GM19240 (cell line): ENCODE measurements around the gene MUC13.
A peak's percentile ranks its signal among the peaks of the same experiment; 100 is the strongest.

Experiments used
- DNase-seq: peaks from one replicate; pipeline ENCODE4 v3.0.0; 2011; ENCODE audit warnings: low spot score; ENCODE audit not compliant: insufficient read length

The MUC13 gene

DNA sequence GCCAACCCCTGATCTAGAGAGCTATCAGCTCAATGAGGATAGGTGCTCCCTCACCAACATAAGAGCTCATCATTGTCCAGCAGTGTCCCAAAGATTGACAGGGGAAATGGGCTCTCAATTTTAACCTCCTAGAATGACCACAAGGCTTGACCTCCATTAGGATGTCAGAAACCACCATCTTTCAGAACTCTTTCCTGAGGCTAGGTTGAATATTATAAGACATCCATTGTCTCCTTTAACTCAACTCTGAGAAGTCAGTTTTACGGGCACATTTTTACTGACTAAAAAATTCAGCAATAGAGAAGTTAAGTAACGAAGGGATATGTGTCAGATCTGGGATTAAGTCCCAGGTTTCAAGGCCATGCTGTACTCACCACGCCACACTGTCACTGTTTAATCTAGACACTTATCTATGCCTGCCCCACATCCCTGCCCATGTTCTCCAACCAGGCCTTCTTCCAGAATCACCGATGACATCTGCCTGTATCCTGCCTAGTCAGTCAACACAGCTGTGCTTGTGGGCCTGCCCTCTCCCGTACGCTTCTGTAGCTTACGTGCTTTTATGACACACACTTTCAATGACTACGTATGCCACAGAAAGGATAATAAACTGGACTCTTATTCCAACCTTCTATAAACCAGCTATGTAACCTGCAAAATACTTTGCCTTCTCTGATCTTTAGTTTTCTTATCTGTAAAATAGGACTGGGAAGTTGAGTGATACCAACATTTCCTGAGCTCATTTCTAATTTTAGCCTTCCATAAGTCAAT lies 17.1 kb upstream of the MUC13 start:
- DNase-seq = no peak

- no peak for DNase-seq
Measured at GRCh38 chr3:124950026-124950425, 15.5 kb upstream of the MUC13 start.

DNA sequence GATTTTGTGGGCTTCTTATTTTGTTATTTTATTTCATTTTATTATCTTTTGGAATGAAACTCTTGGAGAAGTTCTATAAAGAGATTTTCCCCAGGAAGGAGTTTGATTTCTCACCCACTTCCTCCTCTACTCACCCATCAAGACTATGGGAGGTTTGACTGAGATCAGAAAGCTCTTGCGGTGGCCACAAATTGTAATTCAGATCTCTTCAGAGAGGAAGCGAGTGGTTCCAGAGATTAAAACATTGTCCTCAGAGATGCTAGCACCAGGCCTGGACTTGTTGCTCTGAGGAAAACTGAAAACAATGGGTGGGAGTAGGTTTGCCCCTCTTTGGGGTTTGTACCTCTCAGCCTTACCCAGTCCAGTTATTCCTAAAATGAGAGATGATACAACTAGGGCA lies 8.1 kb upstream of the MUC13 start:
- DNase-seq = no peak

GRCh38 chr3:124941771-124942170 lies 7.2 kb upstream of the MUC13 start:
- DNase-seq = no peak

GRCh38 chr3:124939661-124940060 lies 5.1 kb upstream of the MUC13 start:
- DNase-seq = no peak

DNA sequence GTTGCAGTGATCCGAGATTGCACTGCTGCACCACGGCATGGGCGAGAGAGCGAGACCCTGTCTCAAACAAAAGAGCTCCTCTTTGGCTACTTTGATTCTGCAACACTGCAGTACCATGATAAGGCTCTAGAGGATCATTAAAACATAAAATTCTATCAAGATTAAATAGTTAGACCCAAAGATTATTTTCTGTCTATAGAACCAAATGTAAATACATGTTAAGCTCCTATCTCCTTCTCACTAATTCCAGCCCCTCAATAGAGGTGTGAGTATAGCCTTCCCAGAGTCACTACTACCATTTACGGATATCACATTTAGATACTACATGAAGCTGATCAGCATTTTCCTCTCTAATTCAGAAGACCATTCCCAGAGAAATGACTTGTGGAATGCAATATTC lies 4.3 kb upstream of the MUC13 start:
- DNase-seq = no peak

DNA sequence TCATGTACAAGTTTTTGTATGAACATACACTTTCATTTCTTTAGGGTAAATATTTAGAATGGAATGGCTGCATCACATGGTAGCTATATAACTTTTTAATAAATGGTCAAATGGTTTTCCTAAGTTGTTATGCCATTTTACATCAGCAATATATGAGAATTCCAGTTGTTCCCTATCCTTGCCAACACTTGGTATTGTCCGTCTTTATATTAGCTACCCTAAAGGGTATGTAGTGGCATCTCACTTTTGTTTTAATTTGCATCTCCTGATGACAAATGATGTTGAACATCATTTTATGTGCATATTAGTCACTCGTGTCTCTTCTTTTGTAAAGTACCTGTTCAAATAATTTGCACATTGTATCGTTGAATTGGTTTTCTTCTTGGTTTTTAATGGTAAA lies 2.5 kb upstream of the MUC13 start:
- no peak for DNase-seq

DNA sequence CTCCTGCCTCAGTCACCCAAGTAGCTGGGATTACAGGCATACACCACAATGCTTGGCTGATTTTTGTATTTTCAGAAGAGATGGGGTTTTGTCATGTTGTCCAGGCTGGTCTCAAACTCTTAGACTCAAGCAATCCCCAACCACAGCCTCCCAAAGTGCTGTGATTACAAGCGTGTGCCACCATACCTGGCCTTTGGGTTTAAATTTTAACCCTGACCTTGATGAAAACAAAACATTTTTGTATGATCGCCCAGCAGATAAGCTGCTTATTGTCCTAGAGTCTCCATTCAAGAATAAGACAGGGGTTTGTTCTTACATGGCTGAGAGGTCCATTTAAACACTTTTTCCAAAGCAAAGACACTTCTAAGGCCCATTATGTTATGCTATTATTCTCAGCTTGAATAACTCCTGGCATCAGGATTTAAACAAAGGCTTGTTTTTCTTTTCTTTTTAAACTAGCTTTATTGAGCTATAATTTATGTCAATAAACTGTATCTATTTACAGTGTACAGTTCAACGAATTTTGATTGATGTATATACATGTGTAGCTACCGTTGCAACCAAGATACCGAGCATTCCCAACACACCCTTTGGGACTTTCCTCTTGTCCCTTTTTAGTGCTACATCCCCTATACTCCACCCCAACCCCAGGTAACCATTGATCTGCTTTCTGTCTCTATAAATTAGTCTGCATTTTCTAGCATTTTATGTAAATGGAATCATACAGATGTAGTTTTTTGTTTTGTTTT lies 1.4 kb upstream of the MUC13 start:
- no peak for DNase-seq

GRCh38 chr3:124935264-124935663 lies 713 bp upstream of the MUC13 start:
- no peak for DNase-seq

- DNase-seq = no peak
Measured at GRCh38 chr3:124928333-124929202, 6.0 kb downstream of the MUC13 start.

- DNase-seq = peak; percentile 16
Measured at GRCh38 chr3:124927574-124928045, 6.9 kb downstream of the MUC13 start.

DNA sequence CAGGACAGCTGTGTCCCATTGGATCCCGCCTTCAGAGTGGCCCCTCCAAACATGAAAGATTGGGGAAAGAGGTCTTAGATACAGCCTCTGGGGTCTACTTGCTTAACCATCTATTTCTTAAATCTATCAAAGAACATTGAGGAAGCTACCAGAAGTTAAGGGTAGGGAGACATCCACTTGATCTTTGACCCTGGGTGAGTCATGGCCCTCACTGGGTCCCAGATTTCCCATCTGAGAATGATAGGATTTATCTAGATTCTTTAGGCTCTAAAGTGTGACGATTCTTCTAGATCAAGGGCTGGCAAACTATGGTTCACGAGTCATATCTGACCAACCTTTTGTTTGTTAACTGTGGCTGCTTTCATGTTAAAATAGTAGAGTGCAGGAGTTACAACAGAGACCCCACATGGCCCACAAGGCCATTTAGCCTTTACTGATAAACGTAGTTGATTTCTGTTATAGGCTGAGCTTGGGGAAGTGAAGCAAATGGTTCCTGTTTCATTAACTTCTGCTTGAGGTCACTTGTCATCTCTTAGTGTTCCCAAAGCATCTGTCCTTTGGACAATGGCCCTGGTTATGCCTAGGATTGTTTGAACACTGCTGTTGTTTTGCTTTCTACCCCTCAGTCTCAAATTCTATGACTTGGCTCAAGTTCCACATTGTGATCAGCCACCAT lies 8.0 kb downstream of the MUC13 start:
- DNase-seq = no peak

- no peak for DNase-seq
Measured at GRCh38 chr3:124924741-124925140, 9.8 kb downstream of the MUC13 start.

DNA sequence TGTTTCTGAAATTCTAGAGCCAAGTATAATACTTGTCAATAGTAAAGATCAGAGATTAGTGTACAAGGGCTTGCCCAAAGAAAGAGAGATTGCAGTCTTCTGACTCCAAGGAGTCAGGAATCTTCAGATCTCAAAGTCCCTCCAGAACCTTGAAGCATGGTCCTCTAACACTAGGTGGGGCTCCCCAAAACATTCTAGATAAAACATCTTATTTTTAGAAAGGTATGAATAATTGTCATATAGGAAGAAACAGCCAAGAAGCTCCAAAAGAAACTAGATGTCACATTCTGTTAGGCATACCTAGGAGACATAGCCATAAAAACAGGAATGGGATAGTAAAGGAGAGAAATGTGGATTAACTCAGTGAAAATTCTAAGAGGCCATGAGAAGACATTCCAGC lies 10.7 kb downstream of the MUC13 start:
- no peak for DNase-seq

- DNase-seq = no peak
Measured at GRCh38 chr3:124920718-124921117, 13.8 kb downstream of the MUC13 start.

DNA sequence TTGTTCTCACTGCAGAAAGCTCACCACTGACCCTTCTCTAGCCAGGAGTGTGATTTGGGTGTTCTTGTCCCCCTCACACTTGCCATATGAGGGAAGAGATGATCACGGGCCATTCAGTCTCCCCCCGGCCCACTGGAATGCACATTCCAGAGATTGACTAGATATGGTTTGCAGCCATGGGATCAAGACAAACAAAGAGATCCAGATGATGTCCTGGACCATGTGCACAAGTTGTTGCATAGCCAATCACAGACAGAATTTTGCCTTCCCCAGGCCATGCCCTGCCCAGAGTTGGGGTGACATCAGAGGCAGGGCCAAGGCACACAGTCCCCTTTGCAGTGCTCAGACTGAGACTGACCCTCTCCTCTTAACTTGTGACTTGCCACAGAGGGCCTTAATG lies 14.8 kb downstream of the MUC13 start:
- DNase-seq = no peak

- DNase-seq = no peak
Measured at GRCh38 chr3:124918524-124918923, 16.0 kb downstream of the MUC13 start.

DNA sequence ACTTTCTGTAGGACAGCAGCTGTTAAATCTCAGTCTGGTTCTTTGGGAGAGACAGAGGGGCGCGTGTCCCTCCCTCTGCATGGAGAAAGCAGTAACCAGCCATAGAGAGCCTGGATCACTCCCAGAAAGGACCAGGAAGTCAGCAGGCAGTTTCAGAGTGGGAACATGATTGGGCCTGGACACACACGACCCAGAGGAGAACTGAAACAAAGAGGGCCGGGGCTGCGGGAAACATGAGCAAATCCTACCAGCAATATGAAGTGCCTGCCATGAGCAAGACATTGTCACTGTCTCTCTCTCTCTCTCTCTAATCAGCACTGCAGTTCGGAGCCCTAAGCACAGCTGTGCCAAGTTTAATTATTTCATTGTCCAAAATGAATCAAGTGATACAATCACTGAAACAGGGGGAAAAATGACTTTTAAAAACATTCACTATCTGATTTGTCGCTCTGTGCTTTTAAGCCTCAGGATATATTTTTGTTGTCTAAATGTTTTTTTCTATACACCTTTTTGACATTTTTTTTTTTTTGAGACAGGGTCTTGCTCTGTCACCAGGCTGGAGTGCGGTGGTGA lies 17.6 kb downstream of the MUC13 start:
- DNase-seq = no peak

DNA sequence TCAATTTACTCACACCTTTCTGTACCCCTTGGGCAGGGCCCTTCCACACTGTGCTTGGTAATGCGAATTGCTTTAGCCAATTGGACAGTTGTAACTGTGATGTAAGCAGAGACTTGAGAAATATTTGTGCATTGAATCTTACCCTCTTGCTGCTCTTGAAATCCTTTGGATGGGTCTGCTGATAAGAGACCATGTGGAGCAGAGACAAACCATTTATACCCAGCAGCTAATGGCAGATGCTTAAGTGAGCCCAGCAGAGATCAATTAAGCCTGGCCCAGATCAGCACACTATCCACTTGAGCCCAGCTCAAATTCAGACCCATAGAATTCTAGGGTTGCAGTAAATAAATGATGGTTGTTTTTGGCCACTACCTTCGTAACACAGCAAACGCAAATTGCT lies 19.3 kb downstream of the MUC13 start:
- DNase-seq = no peak

DNA sequence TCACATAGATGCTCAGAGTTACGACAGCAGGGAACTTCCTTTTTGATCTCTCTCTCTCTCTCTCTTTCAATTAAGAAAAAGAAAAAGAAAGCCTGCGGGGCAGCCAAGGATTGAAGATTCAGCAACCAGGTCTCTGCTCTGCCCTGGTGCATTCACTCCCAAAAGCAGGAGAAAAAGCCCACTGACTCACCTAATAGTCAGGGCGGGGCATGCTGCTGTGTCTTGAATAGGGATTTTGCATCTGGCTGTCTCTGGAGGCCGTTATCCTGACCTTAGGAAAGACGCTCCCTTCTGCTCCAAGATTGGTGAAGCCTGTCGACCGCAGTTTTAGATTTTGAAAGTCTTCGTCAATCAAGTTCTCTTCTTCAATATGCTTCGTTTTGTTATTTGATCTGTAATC lies 26.6 kb downstream of the MUC13 start:
- DNase-seq = no peak
